Ectodermal cell (in vitro differentiated cells): ENCODE results near the gene CCDC24.

ENCODE experiments used
- H3K27ac ChIP-seq: 2 replicates; pipeline ENCODE4 v1.7.0; 2013; ENCODE audit warnings: mild to moderate bottlenecking, low read depth, low read length; ENCODE audit not compliant: insufficient read depth, poor library complexity, severe bottlenecking
- H3K27me3 ChIP-seq: 2 replicates; pipeline ENCODE4 v1.7.0; 2013; ENCODE audit warnings: mild to moderate bottlenecking, low read length; ENCODE audit not compliant: insufficient read depth, control insufficient read depth, poor library complexity, severe bottlenecking
- H3K36me3 ChIP-seq: one replicate; pipeline ENCODE4 v1.7.0; 2013; ENCODE audit warnings: low read length; ENCODE audit not compliant: control insufficient read depth, insufficient read depth
- H3K4me1 ChIP-seq: one replicate; pipeline ENCODE4 v1.7.0; 2013; ENCODE audit warnings: low read length; ENCODE audit not compliant: control insufficient read depth, insufficient read depth
- H3K4me3 ChIP-seq: 2 replicates; pipeline ENCODE4 v1.7.0; 2013; ENCODE audit warnings: low read depth, low read length, control low read depth; ENCODE audit not compliant: insufficient read depth
- H3K9me3 ChIP-seq: 2 replicates; pipeline ENCODE4 v1.7.0; 2013; ENCODE audit warnings: mild to moderate bottlenecking, low read length, moderate library complexity; ENCODE audit not compliant: control insufficient read depth
- WGBS, 2 experiments: methylation state at CpG; one replicate each; pipeline ENCODE4 v1.1.7; 2013; ENCODE audit warnings: missing lambda C conversion rate in 2 of 2; 5-methylcytosine and 5-hydroxymethylcytosine counted together

Gene CCDC24

GRCh38 chr1:43979528-43980254, 11.7 kb upstream of the CCDC24 start:
- no peaks in the 10 kb centered on the region for H3K9me3 ChIP-seq
- no peak overlapping the region for H3K27ac ChIP-seq
- H3K27me3 ChIP-seq = no peaks in the 10 kb centered on the region
- H3K36me3 ChIP-seq = peaks cover 18% of the 10 kb centered on the region
- H3K4me1 ChIP-seq = peaks cover 26% of the 10 kb centered on the region
- WGBS, 2 experiments = 4 to 5% methylated on average over 45 of the region's 45 CpGs
- H3K4me3 ChIP-seq = peak overlapping the region; percentile 59

GRCh38 chr1:43980255-43981134, 10.9 kb upstream of the CCDC24 start:
- WGBS, 2 experiments = 84 to 86% methylated on average over 13 of the region's 13 CpGs
- H3K36me3 ChIP-seq = peaks cover 18% of the 10 kb centered on the region

GRCh38 chr1:43981135-43981491, 10.3 kb upstream of the CCDC24 start:
- Histone ChIP-seq H3K4me1 (peaks cover 20% of the 10 kb centered on the region), H3K9me3 (no peaks in the 10 kb centered on the region), H3K36me3 (peaks cover 18% of the 10 kb centered on the region), H3K27ac (no peak overlapping the region), H3K27me3 (no peaks in the 10 kb centered on the region), H3K4me3 (no peak overlapping the region)
- WGBS, 2 experiments = 91 to 94% methylated on average over 20 of the region's 20 CpGs

More at GRCh38 chr1:43980255-43981134, 10.9 kb upstream of the CCDC24 start:
- Histone ChIP-seq H3K9me3 (no peaks in the 10 kb centered on the region), H3K27me3 (no peaks in the 10 kb centered on the region), H3K4me3 (peak overlapping the region; percentile 59), H3K4me1 (peaks cover 26% of the 10 kb centered on the region), H3K27ac (no peak overlapping the region)

- Histone ChIP-seq H3K36me3 (peaks cover 13% of the 10 kb centered on the region), H3K9me3 (no peaks in the 10 kb centered on the region)
These were observed 9.8 kb upstream of the CCDC24 start for GRCh38 chr1:43981636-43982035.

GRCh38 chr1:43982241-43982640, 9.2 kb upstream of the CCDC24 start:
- Histone ChIP-seq H3K27ac (no peak overlapping the region), H3K36me3 (peaks cover 7% of the 10 kb centered on the region), H3K4me1 (peaks cover 16% of the 10 kb centered on the region), H3K27me3 (no peaks in the 10 kb centered on the region), H3K9me3 (no peaks in the 10 kb centered on the region), H3K4me3 (no peak overlapping the region)
- WGBS, 2 experiments = 94 to 97% methylated on average over 8 of the region's 8 CpGs

More at GRCh38 chr1:43981636-43982035, 9.8 kb upstream of the CCDC24 start:
- Histone ChIP-seq H3K27ac (no peak overlapping the region), H3K27me3 (no peaks in the 10 kb centered on the region), H3K4me1 (peaks cover 16% of the 10 kb centered on the region), H3K4me3 (no peak overlapping the region)
- WGBS, 2 experiments = 96 to 97% methylated on average over 20 of the region's 20 CpGs

- H3K27ac ChIP-seq = no peak overlapping the region
- H3K36me3 ChIP-seq = peaks cover 1% of the 10 kb centered on the region
- WGBS, 2 experiments = 93 to 95% methylated on average over 15 of the region's 15 CpGs
- H3K9me3 ChIP-seq = no peaks in the 10 kb centered on the region
- peaks cover 16% of the 10 kb centered on the region for H3K4me1 ChIP-seq
- no peaks in the 10 kb centered on the region for H3K27me3 ChIP-seq
- no peak overlapping the region for H3K4me3 ChIP-seq
These were observed 8.6 kb upstream of the CCDC24 start for GRCh38 chr1:43982808-43983207.

GRCh38 chr1:43983253-43983899, 8.0 kb upstream of the CCDC24 start:
- Histone ChIP-seq H3K27me3 (no peaks in the 10 kb centered on the region), H3K27ac (no peak overlapping the region), H3K9me3 (no peaks in the 10 kb centered on the region), H3K4me3 (no peak overlapping the region), H3K4me1 (peaks cover 13% of the 10 kb centered on the region), H3K36me3 (no peaks in the 10 kb centered on the region)
- WGBS, 2 experiments = 87 to 90% methylated on average over 12 of the region's 12 CpGs

GRCh38 chr1:43984855-43985254, 6.5 kb upstream of the CCDC24 start:
- 96% methylated on average over 16 of the region's 16 CpGs for WGBS, 2 experiments
- Histone ChIP-seq H3K27ac (no peak overlapping the region), H3K4me3 (no peak overlapping the region), H3K9me3 (no peaks in the 10 kb centered on the region), H3K36me3 (no peaks in the 10 kb centered on the region), H3K27me3 (no peaks in the 10 kb centered on the region), H3K4me1 (peaks cover 8% of the 10 kb centered on the region)

- H3K36me3 ChIP-seq = no peaks in the 10 kb centered on the region
- WGBS, 2 experiments = 95 to 96% methylated on average over 4 of the region's 4 CpGs
- H3K9me3 ChIP-seq = no peaks in the 10 kb centered on the region
These were observed 5.3 kb upstream of the CCDC24 start for GRCh38 chr1:43985984-43986595.

More at GRCh38 chr1:43985984-43986595, 5.3 kb upstream of the CCDC24 start:
- Histone ChIP-seq H3K4me1 (peaks cover 4% of the 10 kb centered on the region), H3K27me3 (no peaks in the 10 kb centered on the region), H3K4me3 (no peak overlapping the region), H3K27ac (no peak overlapping the region)
